Subcutaneous adipose tissue (tissue), 4 donors: ENCODE results near the gene PYGB. TPM values are rescaled to one million over a fixed set of nuclear protein-coding genes. Genes with fewer than 3 reads are reported as not detected.

Source experiments
- CTCF ChIP-seq: fragments of 450-650 bp; IDR thresholded peaks from one replicate; pipeline ENCODE4 v1.5.1; 2016; ENCODE audit warnings: low read depth, mild to moderate bottlenecking, control low read depth, antibody characterized with exemption, moderate library complexity
- total RNA-seq, 4 donors: library from RNA; depleted of rRNA; stranded (reverse); fragments of >200 nt; gene quantifications; one replicate each; pipeline ENCODE4 v1.1.0, GENCODE V29; 2016

PYGB gene
- total RNA-seq, 4 donors from 2014 or later, result 99.3 to 216 (median 137) TPM

DNA sequence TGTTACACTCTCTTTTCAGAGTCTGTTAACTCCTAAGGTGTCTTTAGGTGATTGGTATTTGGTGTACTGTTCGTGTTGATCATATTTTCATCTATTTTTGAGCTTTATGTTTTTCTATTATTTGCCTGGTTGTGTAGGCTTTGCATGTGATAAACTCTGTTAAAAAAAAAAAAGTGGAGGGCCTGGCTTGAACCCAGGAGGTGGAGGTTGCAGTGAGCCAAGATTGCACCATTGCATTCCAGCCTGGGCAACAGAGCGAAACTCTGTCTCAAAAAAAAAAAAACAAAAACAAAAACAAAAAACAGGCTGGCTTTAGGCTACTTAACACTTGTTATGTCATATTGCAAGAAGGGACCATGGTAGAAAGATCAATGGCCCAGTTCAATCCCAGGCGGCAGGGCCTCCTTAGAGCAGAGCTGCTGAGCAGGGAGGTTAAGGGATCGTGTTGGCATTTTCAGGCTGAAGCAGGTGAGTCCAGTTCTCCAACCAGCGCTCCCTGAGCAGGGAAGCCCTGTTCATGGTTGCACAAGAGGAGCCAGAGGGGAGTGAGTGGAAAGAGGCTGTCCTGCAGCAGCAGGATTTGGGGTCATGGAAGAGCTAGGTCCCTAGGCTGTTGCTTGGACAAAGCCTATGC is 8.5 kb downstream of the PYGB start:
- TF ChIP-seq CTCF, result no peak

GRCh38 chr20:25257130-25257529 is 9.2 kb downstream of the PYGB start:
- TF ChIP-seq CTCF, result no peak

GRCh38 chr20:25257756-25258475 is 10.0 kb downstream of the PYGB start:
- TF ChIP-seq CTCF, result no peak

- TF ChIP-seq CTCF, result no peak
Observed at GRCh38 chr20:25258476-25258805, 10.6 kb downstream of the PYGB start.

GRCh38 chr20:25258828-25259227 is 10.9 kb downstream of the PYGB start:
- TF ChIP-seq CTCF, result no peak

- no peak for TF ChIP-seq CTCF
Observed at GRCh38 chr20:25259358-25259757, 11.5 kb downstream of the PYGB start.

GRCh38 chr20:25259788-25260254 is 11.9 kb downstream of the PYGB start:
- no peak for TF ChIP-seq CTCF
